NCI-H446 treated with DMSO at 0.1 percent for 48 hours (cell line): ENCODE measurements around the gene FOXD4L3.
"Not testable (repeated sequence)": the region's sequence is repeated elsewhere in the genome, so short reads cannot be mapped to it uniquely, and the experiment has no call there.

Source experiments
- DNase-seq: peaks from one replicate; lab custom pipeline; 2025; lab: John Stamatoyannopoulos, UW

FOXD4L3 gene

DNA sequence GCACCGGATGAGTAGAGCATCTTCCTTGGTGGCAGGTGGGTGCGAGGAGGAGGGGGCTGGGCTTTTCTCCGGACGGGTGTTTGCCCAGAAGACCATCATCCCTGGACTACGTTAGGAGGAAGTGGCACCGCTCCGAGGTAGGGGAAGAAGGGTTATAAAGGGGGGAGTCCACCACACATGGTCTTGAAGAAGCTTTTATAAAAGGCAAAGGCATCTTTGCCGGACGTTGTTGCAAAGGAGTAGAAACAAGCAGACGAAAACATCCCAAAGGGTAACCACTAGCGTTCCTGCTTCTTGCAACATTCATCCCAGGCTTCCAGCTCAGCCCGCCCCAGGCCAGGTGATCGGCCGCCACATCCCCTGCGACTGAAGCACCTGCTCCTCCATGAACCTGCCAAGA, at the start of gene FOXD4L3:
FOXD4L3 (plus strand) TSS at position 301 of the 400 bp plus-strand sequence; CDS start at position 386, 85 bp downstream.
- DNase-seq = not testable (repeated sequence)

DNA sequence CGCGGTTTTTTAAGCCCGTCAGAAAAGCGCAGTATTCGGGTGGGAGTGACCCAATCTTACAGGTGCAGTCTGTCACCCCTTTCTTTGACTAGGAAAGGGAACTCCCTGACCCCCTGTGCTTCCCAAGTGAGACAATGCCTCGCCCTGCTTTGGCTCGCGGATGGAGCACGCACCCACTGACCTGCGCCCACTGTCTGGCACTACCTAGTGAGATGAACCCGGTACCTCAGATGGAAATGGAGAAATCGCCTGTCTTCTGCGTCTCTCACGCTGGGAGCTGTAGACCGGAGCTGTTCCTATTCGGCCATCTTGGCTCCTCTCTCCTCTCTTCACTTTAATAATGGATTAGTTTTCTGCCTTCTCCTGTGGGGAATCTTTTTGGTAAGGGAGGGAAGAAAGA, 21.6 kb upstream of the FOXD4L3 start:
- not testable (repeated sequence) for DNase-seq

DNA sequence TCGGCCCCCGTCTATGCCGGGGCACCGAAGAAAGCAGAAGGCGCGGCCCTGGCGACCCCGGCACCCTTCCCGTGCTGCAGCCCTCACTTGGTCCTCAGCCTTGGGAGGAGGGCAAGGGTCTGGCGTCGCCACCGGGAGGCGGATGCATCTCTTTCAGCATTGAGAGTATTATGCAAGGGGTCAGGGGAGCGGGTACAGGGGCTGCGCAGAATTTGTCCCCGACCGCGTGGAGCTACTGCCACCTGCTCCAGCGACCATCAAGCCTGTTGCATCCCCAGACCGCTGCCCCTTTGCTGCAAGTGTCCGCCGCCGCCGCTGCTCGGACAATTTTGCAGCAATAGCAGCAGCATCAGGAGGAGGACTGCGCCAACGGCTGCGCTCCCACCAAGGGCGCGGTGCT, 1.1 kb downstream of the FOXD4L3 start:
- not testable (repeated sequence) for DNase-seq

DNA sequence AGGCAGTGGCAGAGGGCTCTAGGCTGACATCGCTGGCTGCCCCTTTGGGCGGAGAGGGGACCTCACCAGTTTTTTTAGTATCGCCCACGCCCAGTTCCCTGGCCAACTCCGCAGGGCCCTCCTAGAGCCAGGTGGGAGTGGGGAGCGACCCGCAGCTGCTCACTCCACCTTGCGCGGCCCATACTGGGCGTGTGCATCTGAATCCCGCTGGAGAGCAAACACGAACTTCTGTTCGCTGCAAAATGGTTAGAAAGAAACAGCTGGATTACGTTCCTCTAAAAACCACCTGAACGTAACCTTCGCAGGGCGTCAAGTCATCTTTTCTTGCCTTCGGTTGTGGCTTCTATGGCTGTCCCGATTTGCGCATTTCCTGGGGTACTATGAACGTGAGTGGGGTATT, 1.5 kb downstream of the FOXD4L3 start:
- not testable (repeated sequence) for DNase-seq

DNA sequence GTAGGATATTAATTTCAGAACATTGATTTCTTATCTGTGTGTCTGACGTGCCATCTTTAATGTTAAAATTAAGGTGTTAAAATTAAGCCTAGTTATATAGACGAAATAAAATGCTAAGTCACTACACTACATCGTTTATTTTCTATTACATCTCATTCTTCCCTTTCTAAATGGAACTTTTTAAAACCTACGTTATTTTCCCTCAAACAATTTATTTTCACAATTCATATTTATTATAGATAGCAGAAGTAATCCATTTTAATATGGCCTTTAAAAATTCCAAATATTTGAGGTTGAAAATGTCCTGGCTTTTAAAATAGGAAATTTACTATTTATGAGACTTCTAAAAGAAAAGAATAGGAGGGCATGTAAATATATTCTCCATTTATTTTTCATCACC, 2.1 kb downstream of the FOXD4L3 start:
- DNase-seq = not testable (repeated sequence)

DNA sequence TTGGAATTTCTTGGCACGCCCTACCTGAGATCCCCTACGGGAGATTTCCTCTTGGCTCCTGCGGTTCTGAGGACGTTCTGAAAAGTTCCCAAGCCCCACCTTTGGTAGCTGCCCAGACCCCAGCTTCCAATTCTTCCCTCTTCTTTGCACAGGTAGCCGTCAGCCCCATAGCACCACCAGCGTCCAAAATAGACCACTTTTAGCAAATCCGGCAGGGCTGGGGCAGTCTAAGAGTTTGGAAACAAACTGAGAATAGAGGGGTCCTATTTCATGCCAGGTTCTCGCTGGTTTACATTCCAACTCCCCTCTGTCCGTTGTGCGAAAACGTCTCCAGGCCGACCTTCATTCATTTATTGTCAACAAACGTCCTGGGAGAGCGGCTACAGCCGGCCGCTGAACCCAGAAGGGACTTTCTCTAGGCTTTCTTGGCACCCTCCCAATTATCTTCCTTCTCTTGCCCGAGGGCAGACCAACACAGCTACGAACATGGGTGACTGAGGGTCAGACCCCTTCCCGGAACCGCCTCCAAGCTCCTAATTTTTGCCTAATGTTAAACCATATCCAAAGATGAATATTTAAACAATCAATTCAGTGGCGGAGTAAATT, 3.1 kb downstream of the FOXD4L3 start:
- not testable (repeated sequence) for DNase-seq

DNA sequence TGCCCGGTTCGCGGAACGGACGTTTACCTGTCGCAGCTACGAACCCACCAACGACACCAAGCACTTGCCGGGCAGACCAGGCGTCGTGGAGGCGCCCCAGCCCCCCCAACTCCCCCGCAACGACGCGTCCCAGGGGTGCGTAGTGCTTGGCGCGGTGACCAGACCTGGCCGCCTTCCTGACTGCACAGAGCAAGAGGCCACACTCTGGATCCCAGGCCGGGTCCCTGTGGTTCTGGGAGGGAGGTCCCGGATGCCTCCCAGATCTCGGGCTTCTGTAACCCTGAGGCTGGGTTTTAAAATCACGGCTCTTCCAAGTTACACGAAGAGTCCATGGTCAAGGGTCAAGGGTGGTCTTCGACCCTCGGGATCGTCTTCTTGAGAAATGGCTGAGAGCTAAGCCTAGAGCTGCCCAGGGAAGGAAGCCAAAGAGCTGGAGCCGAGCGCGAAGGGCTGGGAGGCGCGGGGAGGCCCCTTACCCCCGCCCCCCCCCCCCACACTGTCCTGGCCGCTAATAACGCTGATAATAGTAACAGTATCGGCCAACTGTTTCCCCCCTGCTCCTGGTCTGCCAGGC, 3.8 kb downstream of the FOXD4L3 start:
- DNase-seq = not testable (repeated sequence)

DNA sequence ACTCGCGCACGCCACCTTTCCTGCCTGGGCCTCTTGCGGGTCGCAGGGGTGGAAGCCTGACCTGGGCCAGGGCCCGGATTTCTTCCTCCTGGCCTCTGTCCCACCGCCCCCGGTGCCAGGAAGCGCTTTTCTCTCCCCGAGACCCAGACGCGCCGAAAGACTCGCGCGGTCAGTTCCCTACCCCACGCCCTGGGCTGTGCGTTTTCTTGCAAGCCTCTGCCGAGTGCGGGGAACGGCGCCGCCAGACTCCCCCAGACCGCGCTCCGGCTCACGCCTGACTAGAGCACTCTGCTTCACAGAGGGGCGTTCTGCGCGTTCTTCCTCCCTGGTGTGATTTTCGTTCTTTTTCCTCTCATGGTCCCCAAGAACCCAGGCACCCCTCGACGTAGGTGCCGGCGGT, 4.5 kb downstream of the FOXD4L3 start:
- not testable (repeated sequence) for DNase-seq

DNA sequence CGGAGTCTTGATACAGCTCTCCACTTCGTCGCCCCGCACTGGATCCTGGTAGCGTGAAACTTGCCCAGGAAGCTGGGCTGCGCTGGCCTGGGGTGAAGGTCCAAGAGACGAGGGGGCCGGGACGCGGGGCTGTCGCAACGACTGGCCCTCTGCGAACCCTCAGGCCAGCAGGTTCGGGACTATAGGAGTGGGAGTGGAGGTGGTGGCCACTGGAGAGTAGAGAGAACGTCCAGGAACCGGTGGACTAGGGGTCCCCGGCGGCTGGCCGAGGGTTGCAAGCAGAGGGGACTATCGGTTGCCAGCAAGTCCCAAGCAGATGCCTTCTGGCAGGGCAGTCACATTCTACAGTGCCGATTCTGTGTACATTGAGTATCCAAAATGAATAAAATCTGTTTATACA, 5.0 kb downstream of the FOXD4L3 start:
- DNase-seq = not testable (repeated sequence)

DNA sequence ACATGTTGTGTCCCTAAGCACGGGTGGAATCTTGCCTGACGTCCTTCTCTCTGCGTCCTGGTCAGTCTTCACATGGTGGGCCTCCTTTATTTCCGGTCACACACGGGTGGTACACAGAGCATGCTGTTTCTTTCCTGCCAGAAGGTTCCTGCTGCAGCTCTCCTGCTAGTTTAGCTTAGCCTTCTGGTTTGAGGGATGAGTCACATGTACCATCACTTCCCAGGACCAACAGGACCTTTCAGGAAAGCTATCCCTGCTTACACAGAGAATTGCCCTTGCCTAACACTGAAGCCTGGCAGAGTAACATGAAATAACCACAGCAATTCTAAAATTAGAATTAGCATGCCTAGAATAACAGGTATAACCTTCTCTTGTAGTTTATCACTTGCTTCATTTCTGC, 8.5 kb downstream of the FOXD4L3 start:
- not testable (repeated sequence) for DNase-seq

DNA sequence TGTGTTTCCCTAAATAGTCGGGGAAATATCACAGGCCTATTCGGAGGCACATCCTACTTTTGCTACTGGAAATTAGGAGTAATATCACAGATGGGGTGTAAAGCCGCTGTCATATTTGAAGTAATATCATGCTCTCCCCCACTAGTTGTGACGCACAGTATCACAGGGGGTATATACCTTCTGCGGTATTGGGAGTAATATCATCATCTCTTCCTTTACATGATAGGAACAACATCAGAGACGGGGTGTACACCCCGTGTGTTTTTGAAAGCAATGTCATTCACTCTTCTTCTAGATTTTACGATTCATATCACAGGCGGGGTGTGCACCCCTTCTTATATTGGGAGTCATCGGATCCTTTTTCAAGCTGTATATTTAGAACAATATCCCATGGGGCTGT, 15.5 kb downstream of the FOXD4L3 start:
- DNase-seq = not testable (repeated sequence)

DNA sequence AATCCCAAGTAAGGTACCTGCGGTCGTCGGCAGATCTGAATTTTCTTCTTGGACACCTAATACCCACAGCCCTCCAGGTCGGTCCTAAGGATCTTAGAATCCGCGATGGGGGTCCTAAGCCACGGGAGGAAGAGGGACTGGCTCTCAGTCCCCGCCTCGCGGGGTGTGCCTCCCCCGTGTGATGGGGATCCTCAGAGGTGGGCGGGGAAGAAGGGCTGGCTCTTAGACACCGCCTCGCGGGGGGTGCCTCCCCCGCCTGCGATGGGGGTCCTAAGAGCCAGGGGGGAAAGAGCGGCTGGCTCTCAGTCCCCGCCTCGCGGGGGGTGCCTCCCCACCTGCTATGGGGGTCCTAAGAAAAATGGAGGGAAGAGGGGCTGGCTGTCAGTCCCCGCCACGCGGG, 21.1 kb downstream of the FOXD4L3 start:
- DNase-seq = not testable (repeated sequence)

DNA sequence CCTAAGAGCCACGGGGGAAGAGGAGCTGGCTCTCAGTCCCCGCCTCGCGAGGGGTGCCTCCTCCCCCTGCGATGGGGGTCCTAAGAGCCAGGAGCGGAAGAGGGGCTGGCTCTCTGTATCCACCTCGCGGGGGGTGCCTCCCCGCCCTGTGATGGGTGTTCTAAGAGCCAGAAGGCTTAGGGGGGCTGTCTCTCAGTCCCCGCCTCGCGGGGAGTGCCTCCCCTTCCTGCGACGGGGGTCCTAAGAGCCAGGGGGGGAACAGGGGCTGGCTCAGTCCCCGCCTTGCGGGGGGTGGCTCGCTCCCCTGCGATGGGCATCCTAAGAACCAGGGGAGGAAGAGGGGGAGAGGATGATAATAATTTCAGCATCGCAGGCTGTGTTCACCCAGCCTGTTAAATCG, 21.9 kb downstream of the FOXD4L3 start:
- not testable (repeated sequence) for DNase-seq

DNA sequence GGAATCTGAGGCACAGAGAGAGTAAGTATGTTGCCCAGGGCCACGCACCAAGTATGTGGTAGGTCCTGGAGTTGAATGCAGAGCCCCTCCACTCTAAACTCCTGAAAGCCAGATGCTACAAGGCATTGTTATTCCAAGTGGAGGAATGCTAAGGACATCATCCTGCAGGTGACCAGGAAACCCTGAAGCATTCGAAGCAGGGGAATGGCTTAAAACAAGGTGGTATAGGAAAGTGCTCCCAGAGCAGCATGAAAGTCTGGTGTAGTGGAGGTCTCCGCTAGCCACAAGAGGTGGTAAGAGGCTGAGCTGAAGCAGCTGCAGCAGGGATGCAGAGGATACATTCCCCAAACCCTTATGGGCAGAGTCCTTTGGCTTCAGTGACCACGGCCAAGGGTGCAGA, 26.4 kb downstream of the FOXD4L3 start:
- DNase-seq = not testable (repeated sequence)

DNA sequence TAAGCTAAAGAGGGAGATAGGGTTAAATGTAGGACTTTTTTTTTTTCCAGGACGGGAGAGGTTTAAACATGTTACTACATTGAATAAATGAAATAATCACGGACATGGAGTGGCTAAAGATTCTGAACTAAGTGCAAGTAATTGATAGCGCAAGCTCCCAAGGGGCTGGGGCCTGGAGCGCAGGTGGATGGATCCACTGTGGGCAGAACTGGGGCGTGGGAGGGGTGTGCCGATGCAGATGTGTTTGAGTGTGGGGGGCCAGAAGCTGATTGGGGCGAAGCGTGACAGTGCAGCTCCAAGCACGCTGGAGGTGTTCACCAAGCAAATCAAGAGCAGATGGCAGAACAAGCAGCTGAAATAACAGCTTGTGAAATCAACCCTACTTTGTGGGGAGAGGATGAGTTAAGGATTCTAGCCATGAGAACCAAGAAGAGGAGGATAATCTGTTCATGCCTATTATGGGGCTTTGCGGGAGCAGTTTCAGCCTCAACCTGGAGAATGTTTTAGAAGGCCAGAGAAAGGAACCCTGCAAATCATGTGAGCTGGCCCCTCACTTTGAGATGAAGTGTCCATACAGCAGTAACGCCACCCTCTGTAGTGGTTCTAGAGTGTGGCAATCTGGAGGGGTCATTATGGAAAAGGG, 28.0 kb downstream of the FOXD4L3 start:
- not testable (repeated sequence) for DNase-seq

DNA sequence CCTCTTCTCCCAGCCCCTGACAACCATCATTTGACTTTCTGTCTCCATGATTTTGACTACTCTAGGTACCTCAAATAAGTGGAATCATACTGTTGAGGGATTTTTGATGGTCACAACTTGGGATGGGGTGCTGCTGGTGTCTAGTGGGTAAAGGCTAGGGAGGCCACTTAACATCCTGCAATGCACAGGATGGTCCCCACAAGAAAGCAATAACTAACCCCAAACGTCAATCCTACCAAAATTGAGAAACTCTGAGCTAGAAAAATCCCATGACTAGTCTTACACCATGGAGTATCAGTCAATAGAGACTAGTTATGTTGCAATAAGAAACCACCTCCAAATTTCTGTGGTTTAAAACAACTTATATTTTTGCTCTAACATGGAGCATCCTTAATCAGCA, 29.5 kb downstream of the FOXD4L3 start:
- not testable (repeated sequence) for DNase-seq

DNA sequence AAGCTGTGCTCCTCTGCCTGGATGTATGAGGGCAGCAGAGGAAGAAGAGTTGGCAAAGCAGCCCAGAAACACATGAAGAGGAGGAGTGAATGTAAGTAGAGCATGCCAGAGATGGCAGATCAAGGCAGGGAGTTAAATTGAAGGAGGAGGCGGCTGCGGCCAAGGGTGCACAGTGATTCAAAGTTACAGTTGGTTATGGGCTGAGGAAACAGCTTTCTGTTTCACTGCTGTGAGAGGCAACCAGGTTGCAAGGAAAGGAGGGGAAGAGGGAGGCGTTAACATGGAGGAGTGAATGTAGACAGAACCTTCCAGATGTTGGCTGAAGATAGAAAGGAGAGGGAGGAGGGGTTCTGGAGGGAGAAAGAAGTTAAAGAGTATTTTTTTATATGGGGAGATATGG, 33.3 kb downstream of the FOXD4L3 start:
- DNase-seq = not testable (repeated sequence)

DNA sequence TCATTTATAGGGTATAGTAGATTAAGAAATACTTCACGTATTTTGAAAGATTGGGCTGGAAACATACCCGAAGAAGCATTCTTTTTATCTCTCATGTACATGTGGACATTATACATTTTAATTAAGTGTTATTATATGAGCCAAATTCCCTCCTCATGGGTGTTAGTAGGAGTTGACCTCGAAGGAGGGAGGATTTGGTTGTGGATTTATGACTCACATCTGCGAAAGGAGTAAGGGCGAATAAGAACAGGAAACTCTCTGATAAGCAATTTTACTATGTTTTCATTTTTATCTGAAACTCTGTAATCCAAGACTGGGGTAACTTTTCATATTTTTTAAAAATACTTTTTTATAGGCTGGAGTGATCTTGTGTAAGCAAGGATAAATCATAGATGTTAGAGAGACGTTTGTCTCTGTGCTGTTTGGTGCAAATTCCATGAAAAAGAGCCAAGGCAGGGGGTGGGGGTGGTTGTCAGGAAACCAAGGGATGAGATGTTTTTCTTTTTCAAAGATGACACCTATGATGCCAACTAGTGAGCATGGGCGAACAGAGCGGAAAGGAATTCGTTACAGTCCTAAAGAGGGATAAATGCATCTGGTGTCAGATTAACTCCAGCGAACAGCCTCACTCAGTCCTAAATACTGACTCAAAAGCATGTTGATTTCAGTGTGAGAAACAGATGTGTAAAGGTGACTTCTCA, 34.1 kb downstream of the FOXD4L3 start:
- DNase-seq = not testable (repeated sequence)

DNA sequence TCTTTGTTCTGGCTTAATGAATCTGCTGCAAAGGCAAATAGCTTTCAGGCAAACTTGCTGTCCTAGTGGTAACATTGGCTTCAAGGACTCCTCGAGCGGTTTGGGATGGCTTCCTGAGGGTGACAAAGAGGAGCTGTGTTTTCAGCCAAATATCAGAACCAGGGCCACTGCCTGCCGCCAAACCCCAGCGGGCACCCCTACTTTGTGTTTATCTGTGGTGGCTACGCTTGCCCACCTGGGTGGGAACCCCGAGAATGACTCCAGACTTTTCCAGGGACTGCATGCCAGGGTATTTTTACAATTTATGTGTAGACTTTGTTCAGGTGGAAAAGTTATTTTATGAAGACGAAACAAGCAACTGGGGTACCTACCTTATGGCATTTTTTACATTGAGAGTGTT, 35.3 kb downstream of the FOXD4L3 start:
- DNase-seq = not testable (repeated sequence)

DNA sequence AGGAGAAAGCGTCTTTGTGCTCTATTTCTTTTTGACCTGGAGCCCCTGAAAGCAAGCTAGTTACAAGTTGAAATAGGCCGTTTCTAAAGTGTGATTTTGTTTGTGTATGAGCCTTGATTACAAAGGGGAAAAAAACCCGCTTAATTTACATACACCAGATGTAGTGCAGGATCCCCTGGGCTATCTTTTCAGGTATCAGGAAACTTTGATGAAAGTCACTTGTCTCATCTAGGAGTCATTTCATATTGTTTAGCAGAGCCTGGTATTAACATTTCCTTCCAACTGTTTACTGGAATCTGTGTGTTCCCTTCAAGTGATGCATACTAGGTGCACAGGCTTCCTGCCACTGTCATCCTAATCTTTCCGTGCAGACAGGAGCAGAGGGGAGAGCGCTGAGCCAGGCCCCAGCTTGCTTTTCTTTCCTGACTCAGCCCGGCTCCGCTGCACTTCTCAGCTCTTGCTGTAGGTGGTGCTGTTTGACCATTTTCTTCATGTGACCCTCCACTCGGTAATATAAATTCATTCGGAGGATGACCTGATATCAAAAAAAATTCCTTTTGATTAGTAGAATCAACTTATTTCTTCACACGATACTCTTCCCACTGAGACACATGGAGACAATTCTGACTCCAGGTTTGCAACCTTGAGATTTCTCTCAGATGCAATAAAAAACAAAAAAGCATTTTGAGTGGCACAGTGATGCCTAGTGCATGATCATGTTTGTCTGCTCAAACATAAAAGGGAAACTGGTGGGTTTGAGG, 39.8 kb downstream of the FOXD4L3 start:
- DNase-seq = not testable (repeated sequence)

DNA sequence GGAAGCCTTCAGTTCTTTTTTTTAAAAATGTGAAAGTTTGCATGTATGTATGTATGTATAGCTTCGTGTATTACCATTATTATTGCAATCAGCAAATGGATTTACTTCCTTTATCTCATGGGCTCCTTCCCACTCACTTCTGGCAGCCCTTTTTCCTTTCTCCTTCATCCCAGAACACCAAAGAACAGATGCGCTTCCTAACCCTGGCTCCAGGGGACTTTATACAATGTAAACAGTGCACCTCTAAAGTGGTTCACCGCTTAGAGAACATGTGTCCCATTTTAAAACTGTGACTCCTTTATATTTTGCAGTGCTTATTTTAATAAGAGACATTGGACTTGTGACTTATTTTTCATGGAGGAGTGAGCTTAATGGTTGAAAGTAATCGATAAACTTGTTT, 40.6 kb downstream of the FOXD4L3 start:
- not testable (repeated sequence) for DNase-seq

DNA sequence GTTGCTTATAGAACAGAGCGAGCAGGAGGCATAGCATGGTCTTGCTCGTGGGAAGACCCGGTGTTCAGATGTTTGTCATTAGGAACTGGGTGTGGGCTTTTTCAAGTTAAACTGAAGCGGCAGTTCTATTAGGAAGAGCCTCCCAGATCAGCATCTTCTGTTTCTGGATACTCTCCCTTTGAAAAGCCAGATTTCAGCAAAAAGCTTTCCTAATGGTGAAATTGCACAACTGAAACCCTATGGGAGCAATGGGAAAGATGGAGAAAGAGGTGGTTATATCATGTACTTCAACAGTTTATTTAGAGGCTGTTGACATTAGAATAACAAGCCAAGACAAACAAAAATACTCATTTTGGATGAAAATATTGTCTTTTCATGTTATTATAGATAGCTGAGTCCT, 41.3 kb downstream of the FOXD4L3 start:
- not testable (repeated sequence) for DNase-seq
